ENCODE data around the gene HDAC9. TPM values are rescaled to one million over a fixed set of nuclear protein-coding genes. Genes with fewer than 3 reads are reported as not detected.

Gene HDAC9
- total RNA-seq, 3 donors from 2014 or later (not counting 1 experiment from before 2014, with no cell fraction given), result 19.1 to 41.1 (median 24.1) TPM

- Mint-ChIP-seq H3K9me3 (peaks cover 0 to 3% of the 10 kb centered on the region in 2 donors), H3K27me3 (ENCODE audit: low read depth in 2 of 2) (no peaks in the 10 kb centered on the region), H3K4me3 (no peak overlapping the region), H3K4me1 (no peaks in the 10 kb centered on the region), H3K27ac (no peak overlapping the region), H3K36me3 (no peaks in the 10 kb centered on the region)
- no CpG with 5 or more reads among the region's 1 CpG for WGBS (ENCODE audit: insufficient coverage)
- H3K4me3 ChIP-seq (ENCODE audit: low read length), result no peak overlapping the region
- intact Hi-C loops (cut with micrococcal nuclease), result no loop called here
- no peak for DNase-seq
- H3K36me3 ChIP-seq (ENCODE audit: control insufficient read depth, insufficient read depth, low read length), result no peaks in the 10 kb centered on the region
- H3K27ac ChIP-seq (ENCODE audit: low read length), result no peak overlapping the region
- no peaks in the 10 kb centered on the region for H3K9me3 ChIP-seq (ENCODE audit: control insufficient read depth, insufficient read depth, low read length)
- no peak for ATAC-seq
- H3K27me3 ChIP-seq (ENCODE audit: control insufficient read depth, insufficient read depth, low read length), result no peaks in the 10 kb centered on the region
- no peak for TF ChIP-seq CTCF (IDR thresholded peaks at IDR 0.05)
- no peaks in the 10 kb centered on the region for H3K4me1 ChIP-seq (ENCODE audit: control insufficient read depth, insufficient read depth, low read length)
Measured at GRCh38 chr7:18997477-18998150, 502.1 kb downstream of the HDAC9 start.

GRCh38 chr7:19000410-19000809 lies 504.9 kb downstream of the HDAC9 start:
- no peak overlapping the region for H3K27ac Mint-ChIP-seq
- ATAC-seq (no peak), DNase-seq (no peak)
- no peaks in the 10 kb centered on the region for H3K4me1 ChIP-seq (ENCODE audit: control insufficient read depth, insufficient read depth, low read length)
- H3K4me1 Mint-ChIP-seq, result no peaks in the 10 kb centered on the region
- H3K27ac ChIP-seq (ENCODE audit: low read length), result no peak overlapping the region
- H3K36me3 Mint-ChIP-seq, result no peaks in the 10 kb centered on the region
- H3K4me3 Mint-ChIP-seq, result no peak overlapping the region
- no peaks in the 10 kb centered on the region for H3K27me3 Mint-ChIP-seq (ENCODE audit: low read depth in 2 of 2)
- no peaks in the 10 kb centered on the region for H3K9me3 ChIP-seq (ENCODE audit: control insufficient read depth, insufficient read depth, low read length)
- intact Hi-C loops (cut with micrococcal nuclease), result no loop called here
- no peaks in the 10 kb centered on the region for H3K27me3 ChIP-seq (ENCODE audit: control insufficient read depth, insufficient read depth, low read length)
- 88% methylated on average over 1 of the region's 4 CpGs for WGBS (ENCODE audit: insufficient coverage)
- no peak for TF ChIP-seq CTCF (IDR thresholded peaks at IDR 0.05)
- peaks cover 0 to 3% of the 10 kb centered on the region in 2 donors for H3K9me3 Mint-ChIP-seq
- H3K4me3 ChIP-seq (ENCODE audit: low read length), result no peak overlapping the region
- no peaks in the 10 kb centered on the region for H3K36me3 ChIP-seq (ENCODE audit: control insufficient read depth, insufficient read depth, low read length)

- H3K36me3 ChIP-seq (ENCODE audit: control insufficient read depth, insufficient read depth, low read length), result no peaks in the 10 kb centered on the region
- intact Hi-C loops (cut with micrococcal nuclease), result no loop called here
- H3K27ac ChIP-seq (ENCODE audit: low read length), result no peak overlapping the region
- no peak for ATAC-seq
- no peaks in the 10 kb centered on the region for H3K9me3 ChIP-seq (ENCODE audit: control insufficient read depth, insufficient read depth, low read length)
- H3K36me3 Mint-ChIP-seq, result no peaks in the 10 kb centered on the region
- H3K4me3 Mint-ChIP-seq, result no peak overlapping the region
- 96% methylated on average over 1 of the region's 1 CpG for WGBS (ENCODE audit: insufficient coverage)
- no peak for TF ChIP-seq CTCF (IDR thresholded peaks at IDR 0.05)
- H3K4me3 ChIP-seq (ENCODE audit: low read length), result no peak overlapping the region
- H3K27ac Mint-ChIP-seq, result no peak overlapping the region
- H3K27me3 Mint-ChIP-seq (ENCODE audit: low read depth in 2 of 2), result no peaks in the 10 kb centered on the region
- H3K27me3 ChIP-seq (ENCODE audit: control insufficient read depth, insufficient read depth, low read length), result no peaks in the 10 kb centered on the region
- no peaks in the 10 kb centered on the region for H3K4me1 ChIP-seq (ENCODE audit: control insufficient read depth, insufficient read depth, low read length)
- no peak for DNase-seq
- no peaks in the 10 kb centered on the region for H3K4me1 Mint-ChIP-seq
- peaks cover 0 to 1% of the 10 kb centered on the region in 2 donors for H3K9me3 Mint-ChIP-seq
Measured at GRCh38 chr7:19001854-19002253, 506.3 kb downstream of the HDAC9 start.

Measured in natural killer cell (primary cell).